ENCODE measurements around the gene ABHD17A.

DNA sequence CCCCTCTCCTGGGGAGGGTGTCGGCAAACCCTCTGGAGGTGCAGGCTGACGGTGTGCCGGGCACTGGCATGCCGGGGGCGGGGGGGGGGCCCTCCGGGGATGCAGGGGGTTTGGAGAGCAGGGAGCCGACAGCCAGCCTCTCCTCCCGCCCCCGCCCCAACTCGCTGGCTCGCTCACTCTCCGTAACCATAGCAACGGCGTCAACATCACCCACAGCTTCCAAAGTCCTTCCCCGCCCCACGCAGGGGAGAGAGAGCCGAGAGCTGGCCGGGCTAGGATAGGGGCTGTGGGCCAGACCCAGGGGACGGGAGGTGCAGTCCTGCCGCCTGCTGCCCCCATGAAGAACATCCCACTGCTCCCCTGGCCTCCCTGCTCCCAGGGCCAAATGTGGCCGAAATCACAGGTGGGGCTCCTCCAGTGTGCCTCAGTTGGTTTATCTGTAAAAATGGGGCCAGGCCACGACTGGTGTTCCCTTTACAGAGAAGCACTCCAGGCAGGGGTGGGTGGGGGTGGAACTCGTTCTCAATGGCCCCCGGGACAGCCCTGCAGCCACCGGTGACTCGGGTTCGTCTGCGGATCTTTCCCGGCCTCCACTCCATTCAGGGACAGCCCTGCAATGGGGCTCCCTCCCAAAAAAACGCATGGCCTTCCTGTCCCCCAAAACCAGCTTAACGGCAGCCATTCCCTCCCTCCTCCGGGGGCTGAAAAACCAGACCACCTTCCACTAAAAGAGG is 25.1 kb downstream of the ABHD17A start:
- no peak for TF ChIP-seq ZNF274 (IDR thresholded peaks at IDR 0.05; ENCODE audit: low read depth, low read length)
- TF ChIP-seq, protein P1, sequence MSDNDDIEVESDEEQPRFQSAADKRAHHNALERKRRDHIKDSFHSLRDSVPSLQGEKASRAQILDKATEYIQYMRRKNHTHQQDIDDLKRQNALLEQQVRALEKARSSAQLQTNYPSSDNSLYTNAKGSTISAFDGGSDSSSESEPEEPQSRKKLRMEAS (IDR thresholded peaks at IDR 0.05) = no peak
- TF ChIP-seq, protein P2, sequence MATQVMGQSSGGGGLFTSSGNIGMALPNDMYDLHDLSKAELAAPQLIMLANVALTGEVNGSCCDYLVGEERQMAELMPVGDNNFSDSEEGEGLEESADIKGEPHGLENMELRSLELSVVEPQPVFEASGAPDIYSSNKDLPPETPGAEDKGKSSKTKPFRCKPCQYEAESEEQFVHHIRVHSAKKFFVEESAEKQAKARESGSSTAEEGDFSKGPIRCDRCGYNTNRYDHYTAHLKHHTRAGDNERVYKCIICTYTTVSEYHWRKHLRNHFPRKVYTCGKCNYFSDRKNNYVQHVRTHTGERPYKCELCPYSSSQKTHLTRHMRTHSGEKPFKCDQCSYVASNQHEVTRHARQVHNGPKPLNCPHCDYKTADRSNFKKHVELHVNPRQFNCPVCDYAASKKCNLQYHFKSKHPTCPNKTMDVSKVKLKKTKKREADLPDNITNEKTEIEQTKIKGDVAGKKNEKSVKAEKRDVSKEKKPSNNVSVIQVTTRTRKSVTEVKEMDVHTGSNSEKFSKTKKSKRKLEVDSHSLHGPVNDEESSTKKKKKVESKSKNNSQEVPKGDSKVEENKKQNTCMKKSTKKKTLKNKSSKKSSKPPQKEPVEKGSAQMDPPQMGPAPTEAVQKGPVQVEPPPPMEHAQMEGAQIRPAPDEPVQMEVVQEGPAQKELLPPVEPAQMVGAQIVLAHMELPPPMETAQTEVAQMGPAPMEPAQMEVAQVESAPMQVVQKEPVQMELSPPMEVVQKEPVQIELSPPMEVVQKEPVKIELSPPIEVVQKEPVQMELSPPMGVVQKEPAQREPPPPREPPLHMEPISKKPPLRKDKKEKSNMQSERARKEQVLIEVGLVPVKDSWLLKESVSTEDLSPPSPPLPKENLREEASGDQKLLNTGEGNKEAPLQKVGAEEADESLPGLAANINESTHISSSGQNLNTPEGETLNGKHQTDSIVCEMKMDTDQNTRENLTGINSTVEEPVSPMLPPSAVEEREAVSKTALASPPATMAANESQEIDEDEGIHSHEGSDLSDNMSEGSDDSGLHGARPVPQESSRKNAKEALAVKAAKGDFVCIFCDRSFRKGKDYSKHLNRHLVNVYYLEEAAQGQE (IDR thresholded peaks at IDR 0.05; ENCODE audit: low read depth) = no peak
- TF ChIP-seq, protein P3, sequence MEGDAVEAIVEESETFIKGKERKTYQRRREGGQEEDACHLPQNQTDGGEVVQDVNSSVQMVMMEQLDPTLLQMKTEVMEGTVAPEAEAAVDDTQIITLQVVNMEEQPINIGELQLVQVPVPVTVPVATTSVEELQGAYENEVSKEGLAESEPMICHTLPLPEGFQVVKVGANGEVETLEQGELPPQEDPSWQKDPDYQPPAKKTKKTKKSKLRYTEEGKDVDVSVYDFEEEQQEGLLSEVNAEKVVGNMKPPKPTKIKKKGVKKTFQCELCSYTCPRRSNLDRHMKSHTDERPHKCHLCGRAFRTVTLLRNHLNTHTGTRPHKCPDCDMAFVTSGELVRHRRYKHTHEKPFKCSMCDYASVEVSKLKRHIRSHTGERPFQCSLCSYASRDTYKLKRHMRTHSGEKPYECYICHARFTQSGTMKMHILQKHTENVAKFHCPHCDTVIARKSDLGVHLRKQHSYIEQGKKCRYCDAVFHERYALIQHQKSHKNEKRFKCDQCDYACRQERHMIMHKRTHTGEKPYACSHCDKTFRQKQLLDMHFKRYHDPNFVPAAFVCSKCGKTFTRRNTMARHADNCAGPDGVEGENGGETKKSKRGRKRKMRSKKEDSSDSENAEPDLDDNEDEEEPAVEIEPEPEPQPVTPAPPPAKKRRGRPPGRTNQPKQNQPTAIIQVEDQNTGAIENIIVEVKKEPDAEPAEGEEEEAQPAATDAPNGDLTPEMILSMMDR (IDR thresholded peaks at IDR 0.05 in 2 of 3, conservative IDR thresholded peaks at IDR 0.05 in 1 of 3; ENCODE audit: borderline replicate concordance in 1 of 3, insufficient read depth in 1 of 3, low read depth in 2 of 3, low read length in 2 of 3) = no peak
- TF ChIP-seq CEBPB (IDR thresholded peaks at IDR 0.05; ENCODE audit: low read depth) = no peak
- no peak for TF ChIP-seq POLR2AphosphoS5 (IDR thresholded peaks at IDR 0.05; ENCODE audit: low read depth, low read length)
- TF ChIP-seq EZH2phosphoT487 (IDR thresholded peaks at IDR 0.05; ENCODE audit: borderline replicate concordance) = no peak
- no peak for TF ChIP-seq POLR2A (IDR thresholded peaks at IDR 0.05; ENCODE audit: borderline replicate concordance, extremely low read depth, insufficient read depth, insufficient read length)
